ENCODE measurements around the gene TMEM8B. TPM values are rescaled to one million over a fixed set of nuclear protein-coding genes. Genes with fewer than 3 reads are reported as not detected.

The TMEM8B gene
- total RNA-seq, 4 donors from 2014 or later, result 7.8 to 21.3 (median 9.6) TPM

DNA sequence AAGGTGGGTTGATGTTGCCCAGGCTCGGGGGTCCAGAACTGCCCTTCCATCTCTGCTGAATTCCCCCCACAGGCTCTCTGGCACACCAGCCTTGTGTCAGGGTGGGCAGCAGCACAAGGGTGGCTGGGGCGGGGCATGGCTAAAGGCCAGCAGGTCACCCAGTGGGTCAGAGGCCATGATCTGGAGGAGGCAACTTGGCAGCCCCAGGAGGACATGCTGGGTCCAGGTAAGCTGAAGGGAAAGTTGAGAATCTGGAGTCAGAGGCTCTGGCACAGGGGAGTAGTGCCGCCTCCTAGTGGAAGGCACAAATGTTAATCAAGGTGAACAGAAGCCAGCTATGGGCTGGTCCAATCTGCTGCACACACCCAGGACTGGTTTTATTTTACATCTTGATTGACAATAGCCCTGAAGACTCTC lies 6.2 kb downstream of the TMEM8B start:
- intact Hi-C loops (cut with DNase I; ENCODE audit: low total_unique reads), result no loop called here
- peak; percentile 60 for DNase-seq

GRCh38 chr9:35835766-35836165 lies 6.7 kb downstream of the TMEM8B start:
- no peak overlapping the region for H3K4me3 ChIP-seq
- no peaks in the 10 kb centered on the region for H3K36me3 ChIP-seq
- in situ Hi-C loops (cut with MboI; ENCODE audit: low pct_ligation_motif_present in 1 of 4, low pct_unique_long_range_greater_than_20kb in 1 of 4, low sequenced_read_pairs in 3 of 4), result no loop called here
- WGBS, 2 donors (ENCODE audit: low coverage in 1 of 2), result 47% methylated on average over 2 of the region's 2 CpGs; no CpG with 5 or more reads in 1 of the 2 donors
- no peak for TF ChIP-seq EP300 (IDR thresholded peaks at IDR 0.05; ENCODE audit: low read depth)
- TF ChIP-seq, protein P1, sequence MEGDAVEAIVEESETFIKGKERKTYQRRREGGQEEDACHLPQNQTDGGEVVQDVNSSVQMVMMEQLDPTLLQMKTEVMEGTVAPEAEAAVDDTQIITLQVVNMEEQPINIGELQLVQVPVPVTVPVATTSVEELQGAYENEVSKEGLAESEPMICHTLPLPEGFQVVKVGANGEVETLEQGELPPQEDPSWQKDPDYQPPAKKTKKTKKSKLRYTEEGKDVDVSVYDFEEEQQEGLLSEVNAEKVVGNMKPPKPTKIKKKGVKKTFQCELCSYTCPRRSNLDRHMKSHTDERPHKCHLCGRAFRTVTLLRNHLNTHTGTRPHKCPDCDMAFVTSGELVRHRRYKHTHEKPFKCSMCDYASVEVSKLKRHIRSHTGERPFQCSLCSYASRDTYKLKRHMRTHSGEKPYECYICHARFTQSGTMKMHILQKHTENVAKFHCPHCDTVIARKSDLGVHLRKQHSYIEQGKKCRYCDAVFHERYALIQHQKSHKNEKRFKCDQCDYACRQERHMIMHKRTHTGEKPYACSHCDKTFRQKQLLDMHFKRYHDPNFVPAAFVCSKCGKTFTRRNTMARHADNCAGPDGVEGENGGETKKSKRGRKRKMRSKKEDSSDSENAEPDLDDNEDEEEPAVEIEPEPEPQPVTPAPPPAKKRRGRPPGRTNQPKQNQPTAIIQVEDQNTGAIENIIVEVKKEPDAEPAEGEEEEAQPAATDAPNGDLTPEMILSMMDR (IDR thresholded peaks at IDR 0.05), result no peak
- no peak for TF ChIP-seq POLR2AphosphoS5 (IDR thresholded peaks at IDR 0.05)
- peaks cover 17 to 43% (median 35%) of the 10 kb centered on the region in 4 donors for H3K4me1 ChIP-seq
- DNase-seq, result no peak
- H3K9me3 ChIP-seq, result no peaks in the 10 kb centered on the region
- H3K27ac ChIP-seq, result peak overlapping the region; percentile 29 to 79 (median 55)
- intact Hi-C loops (cut with DNase I; ENCODE audit: low total_unique reads), result no loop called here
- no peaks in the 10 kb centered on the region for H3K27me3 ChIP-seq

More for the DNA sequence above, 6.2 kb downstream of the TMEM8B start:
- H3K27me3 ChIP-seq, result no peaks in the 10 kb centered on the region
- H3K27ac ChIP-seq, result peak overlapping the region; percentile 29 to 79 (median 55)
- H3K9me3 ChIP-seq, result no peaks in the 10 kb centered on the region
- in situ Hi-C loops (cut with MboI; ENCODE audit: low pct_ligation_motif_present in 1 of 4, low pct_unique_long_range_greater_than_20kb in 1 of 4, low sequenced_read_pairs in 3 of 4), result no loop called here
- no peak overlapping the region for H3K4me3 ChIP-seq
- TF ChIP-seq POLR2A (IDR thresholded peaks at IDR 0.05), result no peak
- TF ChIP-seq, protein P1 (IDR thresholded peaks at IDR 0.05), result peak; percentile 22 to 59 (median 38)
- peaks cover 17 to 49% (median 40%) of the 10 kb centered on the region in 4 donors for H3K4me1 ChIP-seq
- no peaks in the 10 kb centered on the region for H3K36me3 ChIP-seq
- WGBS, 2 donors (ENCODE audit: low coverage in 1 of 2), result 67 to 86% methylated on average over 1 to 3 of the region's 3 CpGs

- Histone ChIP-seq H3K4me1 (peaks cover 13 to 40% (median 35%) of the 10 kb centered on the region in 4 donors), H3K36me3 (no peaks in the 10 kb centered on the region), H3K9me3 (no peaks in the 10 kb centered on the region), H3K4me3 (no peak overlapping the region), H3K27ac (no peak overlapping the region), H3K27me3 (no peaks in the 10 kb centered on the region)
- WGBS, 2 donors (ENCODE audit: low coverage in 1 of 2), result 93 to 100% methylated on average over 2 to 5 of the region's 5 CpGs
- DNase-seq, result no peak
- in situ Hi-C loops (cut with MboI; ENCODE audit: low pct_ligation_motif_present in 1 of 4, low pct_unique_long_range_greater_than_20kb in 1 of 4, low sequenced_read_pairs in 3 of 4) (no loop called here), intact Hi-C loops (cut with DNase I; ENCODE audit: low total_unique reads) (no loop called here)
- TF ChIP-seq, protein P1 (IDR thresholded peaks at IDR 0.05), result no peak
- TF ChIP-seq POLR2A (IDR thresholded peaks at IDR 0.05) (no peak), EP300 (IDR thresholded peaks at IDR 0.05; ENCODE audit: low read depth) (no peak), POLR2AphosphoS5 (IDR thresholded peaks at IDR 0.05) (no peak)
Measured at GRCh38 chr9:35836595-35836994, 7.6 kb downstream of the TMEM8B start.

- no peak overlapping the region for H3K4me3 ChIP-seq
- WGBS, 2 donors (ENCODE audit: low coverage in 1 of 2), result 88 to 100% methylated on average over 2 to 5 of the region's 5 CpGs
- no peaks in the 10 kb centered on the region for H3K9me3 ChIP-seq
- TF ChIP-seq POLR2AphosphoS5 (IDR thresholded peaks at IDR 0.05), result no peak
- TF ChIP-seq, protein P1 (IDR thresholded peaks at IDR 0.05), result no peak
- no peak for TF ChIP-seq EP300 (IDR thresholded peaks at IDR 0.05; ENCODE audit: low read depth)
- TF ChIP-seq POLR2A (IDR thresholded peaks at IDR 0.05), result no peak
- H3K36me3 ChIP-seq, result no peaks in the 10 kb centered on the region
- intact Hi-C loops (cut with DNase I; ENCODE audit: low total_unique reads) (no loop called here), in situ Hi-C loops (cut with MboI; ENCODE audit: low pct_ligation_motif_present in 1 of 4, low pct_unique_long_range_greater_than_20kb in 1 of 4, low sequenced_read_pairs in 3 of 4) (no loop called here)
- H3K27me3 ChIP-seq, result no peaks in the 10 kb centered on the region
- peaks cover 4 to 29% (median 22%) of the 10 kb centered on the region in 4 donors for H3K4me1 ChIP-seq
- no peak for DNase-seq
- H3K27ac ChIP-seq, result no peak overlapping the region
Measured at GRCh38 chr9:35839926-35840325, 10.9 kb downstream of the TMEM8B start.

Measured in transverse colon (tissue), 4 donors.